Renal cortical epithelial cell (primary cell): ENCODE results near the gene POLR1D. TPM values are rescaled to one million over a fixed set of nuclear protein-coding genes. Genes with fewer than 3 reads are reported as not detected.
"Not testable (repeated sequence)": the region's sequence is repeated elsewhere in the genome, so short reads cannot be mapped to it uniquely, and the experiment has no call there.

Experiments
- DNase-seq: peaks from one replicate; pipeline ENCODE4 v3.0.0-alpha.2; 2011; ENCODE audit warnings: low read depth
- total RNA-seq: library from RNA; depleted of rRNA; stranded (reverse); fragments of >200 nt; gene quantifications from 2 replicates; pipeline ENCODE4 v1.2.3, GENCODE V29; 2014

The POLR1D gene
- total RNA-seq, 1 donor from 2014 or later = 69.9 TPM

DNA sequence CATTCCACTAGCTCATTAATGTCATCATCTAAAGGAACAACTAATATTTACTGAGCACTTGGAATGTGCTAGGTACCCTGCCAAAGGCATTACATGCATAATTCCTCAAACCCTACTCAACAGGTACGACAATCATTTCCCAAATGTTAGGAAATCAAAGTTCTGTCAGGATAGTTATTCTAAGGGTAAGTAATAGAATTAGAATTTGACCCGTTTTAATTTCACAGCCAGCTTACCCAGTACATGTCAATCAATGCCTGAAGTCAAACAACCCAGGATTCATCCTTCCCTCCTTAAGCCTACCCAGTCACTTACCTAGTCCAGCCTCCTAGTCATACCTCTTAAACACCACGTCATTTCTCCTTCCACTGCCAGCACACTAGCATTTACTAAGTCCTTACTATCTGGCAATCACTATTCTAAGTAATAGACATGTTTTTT is 3.8 kb upstream of the POLR1D start:
- peak; percentile 67 for DNase-seq

DNA sequence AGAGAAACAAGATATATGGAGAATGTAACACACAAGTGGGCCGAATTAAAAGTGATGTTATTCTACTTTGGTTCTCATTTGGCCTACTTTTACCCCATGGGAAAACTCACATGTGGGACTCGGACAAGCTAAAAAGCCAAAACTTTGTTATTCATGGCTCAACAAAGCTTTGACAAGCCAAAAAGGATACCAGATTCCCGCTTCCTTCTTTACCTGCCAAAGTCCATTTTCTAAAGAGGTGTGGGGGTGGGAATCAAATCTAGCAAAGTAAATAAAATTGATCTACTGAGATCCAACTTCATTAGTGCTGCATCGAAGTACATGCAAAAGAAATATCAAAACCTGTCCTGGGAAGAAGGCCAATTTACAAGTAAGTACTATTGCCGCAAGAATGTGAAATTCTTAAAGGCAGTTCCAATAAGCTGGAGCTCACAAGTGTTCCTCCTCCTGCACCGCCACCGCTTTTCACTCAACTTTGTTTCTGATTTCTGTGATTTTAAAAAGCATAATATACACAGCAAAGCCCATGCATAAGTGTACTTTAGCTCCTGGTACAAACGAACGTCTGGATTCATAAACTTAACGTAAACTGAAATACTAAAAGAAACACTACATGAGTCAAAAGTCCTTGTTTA is 2.5 kb upstream of the POLR1D start:
- peak; percentile 62 for DNase-seq

DNA sequence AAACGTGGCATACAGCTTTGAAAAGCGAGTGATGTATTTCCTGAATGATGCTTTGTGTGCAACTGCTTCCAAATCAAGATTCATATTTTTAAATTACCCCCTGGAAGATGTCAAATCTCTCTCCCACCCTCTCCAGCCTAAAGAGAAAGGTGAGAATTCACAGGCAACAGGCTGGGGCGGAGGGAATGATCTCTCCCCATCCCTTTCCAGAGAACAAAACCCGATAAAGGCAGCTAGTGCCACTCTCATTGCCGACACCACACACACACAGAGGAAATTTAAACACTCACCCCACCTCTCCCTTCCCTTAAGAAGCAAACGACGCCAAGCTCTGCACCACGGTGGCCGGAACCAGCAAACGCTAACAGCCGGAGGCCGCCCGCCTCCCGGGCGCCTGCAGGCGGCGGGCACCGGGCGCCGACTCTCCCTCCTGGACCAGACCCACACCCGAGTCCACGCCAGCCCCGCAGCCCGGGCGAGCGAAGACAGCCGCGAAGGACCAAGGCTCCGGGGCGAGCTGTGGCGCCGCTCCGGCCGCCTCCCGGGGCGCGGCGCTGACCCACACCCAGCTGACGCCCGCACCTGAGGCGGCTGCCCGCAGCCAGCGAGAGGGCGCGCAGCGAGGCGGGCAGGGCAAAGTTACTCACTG is 1.8 kb upstream of the POLR1D start:
- DNase-seq = no peak

DNA sequence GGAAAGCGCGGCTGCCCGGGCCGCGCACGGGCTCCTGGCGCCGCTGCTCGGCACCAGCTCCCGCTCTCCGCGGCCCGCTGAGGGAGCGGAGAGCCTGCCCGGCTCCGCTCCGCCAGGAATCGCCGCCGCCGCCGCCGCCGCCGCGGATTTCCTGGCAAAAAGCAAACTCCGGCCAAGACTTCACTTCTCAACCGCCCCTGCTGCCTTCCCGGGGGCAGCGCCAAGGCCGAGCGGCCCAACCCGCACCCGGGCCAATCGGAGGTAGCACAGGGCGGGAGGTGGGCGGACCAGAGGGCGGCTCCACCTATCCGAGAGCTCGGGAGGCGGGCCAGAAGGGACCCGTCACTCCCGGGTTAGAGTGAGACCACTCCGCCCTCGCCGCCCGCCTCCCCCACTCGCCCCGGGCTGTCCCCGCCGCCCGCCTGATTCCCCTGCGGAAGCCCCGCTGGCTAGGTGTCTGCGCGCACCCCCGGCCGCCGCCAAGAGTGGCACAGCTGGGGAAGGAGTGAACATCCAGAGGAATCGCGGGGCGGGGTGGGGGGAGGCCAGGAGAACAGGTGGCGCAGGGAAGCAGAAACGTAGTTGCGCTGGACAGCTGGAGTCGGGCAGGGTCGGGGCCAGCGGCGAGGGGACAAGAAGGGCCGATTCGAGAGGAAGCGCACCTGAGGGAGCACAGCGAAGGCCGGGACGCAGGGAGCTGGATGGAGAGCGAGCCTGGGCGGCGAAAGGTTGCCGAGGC is 1.1 kb upstream of the POLR1D start, which contains the start of gene LNX2:
TSS of gene LNX2 (minus strand) at position 153 of the 739 bp plus-strand sequence. CDS start 38,826 bp downstream, outside the sequence.
- peak; percentile 85 for DNase-seq

DNA sequence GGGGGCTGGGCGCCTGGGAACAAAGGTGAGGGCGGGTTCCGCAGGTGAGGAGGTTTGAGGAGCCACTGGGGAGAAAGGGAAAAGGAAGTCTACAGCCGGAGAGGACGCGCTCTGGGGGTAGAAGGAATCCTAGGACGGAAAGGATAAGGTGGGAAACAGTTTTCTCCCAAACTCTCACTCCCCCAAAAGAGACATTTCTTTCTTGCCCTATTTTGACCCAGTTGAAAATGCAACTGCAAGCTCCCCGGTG is 651 bp upstream of the POLR1D start:
- no peak for DNase-seq

DNA sequence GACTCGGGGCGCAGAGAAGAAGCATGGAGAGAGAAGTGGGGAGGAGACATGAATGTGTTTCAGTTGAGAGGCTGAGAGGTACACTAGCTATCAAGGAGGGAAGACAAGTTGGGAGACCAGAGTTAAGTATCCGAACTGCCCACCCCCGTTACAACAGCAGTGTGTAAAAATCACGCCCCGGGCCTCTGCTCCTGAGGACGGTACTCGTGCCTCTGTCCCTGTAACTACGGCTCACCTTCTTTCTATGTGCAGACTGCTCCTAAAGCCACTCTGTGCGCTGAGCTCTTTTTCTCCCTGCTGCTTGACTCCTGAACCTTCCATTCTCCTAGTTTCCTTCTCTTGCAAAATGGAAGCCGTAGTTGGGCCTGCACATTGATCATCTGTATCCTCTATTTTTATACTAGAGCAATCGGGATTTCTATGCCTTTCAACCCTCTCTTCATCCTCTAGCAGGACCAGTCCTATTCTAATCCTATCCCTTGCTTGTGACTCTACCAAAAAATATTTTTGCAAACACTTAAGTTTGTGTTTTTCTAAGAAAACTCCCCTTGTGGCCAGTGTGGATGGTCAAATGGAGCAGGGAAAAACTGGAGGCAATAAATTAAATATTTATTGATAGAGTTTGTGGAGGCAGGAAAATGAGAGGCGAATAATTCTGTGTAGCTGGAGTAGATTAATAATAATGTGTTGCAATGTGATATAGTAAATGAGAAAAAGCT is 569 bp downstream of the POLR1D start:
- peak; percentile 21 for DNase-seq

DNA sequence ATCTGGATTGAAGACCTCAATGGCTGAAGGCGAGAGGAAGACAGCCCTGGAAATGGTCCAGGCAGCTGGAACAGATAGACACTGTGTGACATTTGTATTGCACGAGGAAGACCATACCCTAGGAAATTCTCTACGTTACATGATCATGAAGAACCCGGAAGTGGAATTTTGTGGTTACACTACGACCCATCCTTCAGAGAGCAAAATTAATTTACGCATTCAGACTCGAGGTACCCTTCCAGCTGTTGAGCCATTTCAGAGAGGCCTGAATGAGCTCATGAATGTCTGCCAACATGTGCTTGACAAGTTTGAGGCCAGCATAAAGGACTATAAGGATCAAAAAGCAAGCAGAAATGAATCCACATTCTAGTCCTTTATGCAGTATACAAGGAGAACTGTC is 1.2 kb downstream of the POLR1D start:
- DNase-seq = no peak

DNA sequence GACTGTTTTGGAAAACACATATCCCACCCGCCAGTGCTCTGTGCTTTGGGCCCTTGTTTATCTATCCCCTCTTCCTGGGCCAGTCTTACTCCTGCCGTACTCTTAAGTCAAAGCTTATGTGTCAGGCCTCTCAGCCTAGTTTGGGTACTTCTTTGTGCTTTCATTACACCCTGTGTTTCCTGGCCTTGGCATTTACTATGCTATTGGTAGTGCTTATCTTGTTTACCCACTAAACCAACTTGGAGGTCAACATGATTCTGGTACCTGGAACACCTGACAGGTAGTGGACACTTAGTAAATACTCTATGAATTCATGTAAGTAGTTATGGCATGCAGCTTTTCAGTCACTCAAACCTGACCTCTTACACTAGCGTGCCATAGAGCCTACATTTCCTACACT is 2.4 kb downstream of the POLR1D start:
- no peak for DNase-seq

DNA sequence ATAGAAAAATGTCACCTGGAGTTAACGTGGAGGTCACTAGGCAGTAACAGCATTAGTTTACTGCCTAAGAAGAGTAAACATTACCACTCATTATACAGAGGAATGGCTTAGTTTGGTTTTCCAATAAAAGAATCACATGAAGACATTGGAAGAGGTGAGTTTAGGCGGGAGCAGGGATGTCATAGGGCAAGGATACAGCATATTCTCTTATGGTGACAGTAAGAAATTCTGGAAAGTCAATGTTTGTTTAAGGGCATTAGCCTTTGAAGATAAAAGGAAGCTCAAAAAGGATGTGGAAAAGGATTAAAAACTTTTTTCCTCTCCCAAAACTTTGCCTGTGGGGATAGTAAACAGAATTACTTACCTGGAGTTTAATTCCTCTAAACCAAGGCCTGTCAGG is 4.1 kb downstream of the POLR1D start:
- no peak for DNase-seq

DNA sequence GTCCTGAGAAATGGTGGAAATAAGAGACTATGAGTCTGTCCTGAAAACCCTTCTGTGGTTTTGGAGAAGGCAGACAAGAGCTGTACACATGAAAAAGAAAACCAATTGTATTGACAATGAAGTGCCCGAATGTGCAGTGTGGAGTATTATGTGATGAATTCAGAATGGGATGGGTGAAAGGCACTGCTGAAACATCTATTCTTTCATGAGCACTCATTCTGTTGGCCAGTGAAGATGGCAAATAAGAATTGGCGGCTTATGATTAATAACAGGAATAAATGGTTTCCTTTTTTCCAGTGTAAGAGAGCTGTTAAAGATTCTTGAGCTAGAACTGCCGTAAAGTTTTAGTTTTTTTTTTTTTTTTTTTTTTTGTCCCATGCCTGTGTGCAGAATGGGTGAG is 5.7 kb downstream of the POLR1D start:
- DNase-seq = no peak

DNA sequence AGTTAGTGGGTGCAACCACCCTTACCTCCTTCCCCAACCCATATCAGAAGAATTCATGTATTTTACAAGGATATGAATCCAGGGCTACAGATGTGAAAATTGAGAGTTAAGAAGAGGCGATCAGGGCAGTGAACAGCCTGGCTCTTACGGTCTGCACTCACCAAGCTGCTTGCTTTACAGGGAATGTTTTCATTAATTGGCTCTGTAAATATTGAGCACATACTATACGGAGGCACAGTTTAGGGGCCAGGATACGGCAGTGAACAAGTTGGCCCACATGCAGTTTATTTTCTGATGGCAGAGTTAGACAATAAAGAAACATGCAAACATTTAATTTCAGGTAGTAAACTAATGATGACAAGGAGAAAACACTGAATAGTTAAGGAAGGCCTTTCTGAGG is 6.4 kb downstream of the POLR1D start:
- DNase-seq = no peak

DNA sequence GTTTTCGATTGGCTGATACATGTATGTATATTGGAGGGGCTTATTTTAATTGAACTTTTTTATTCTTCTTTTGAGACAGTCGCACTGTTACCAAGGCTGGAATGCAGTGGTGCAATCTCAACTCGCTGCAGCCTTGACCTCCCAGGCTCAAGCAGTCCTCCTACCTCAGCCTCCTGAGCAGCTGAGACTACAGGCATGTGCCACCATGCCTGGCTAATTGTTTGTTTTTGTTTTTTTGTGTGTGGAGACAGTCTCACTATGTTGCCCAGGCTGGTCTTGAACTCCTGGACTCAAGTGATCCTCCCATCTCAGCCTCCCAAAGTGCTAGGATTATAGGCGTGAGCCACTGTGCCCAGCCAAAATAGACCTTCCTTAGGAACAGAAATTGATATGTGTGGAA is 7.1 kb downstream of the POLR1D start:
- DNase-seq = not testable (repeated sequence)

DNA sequence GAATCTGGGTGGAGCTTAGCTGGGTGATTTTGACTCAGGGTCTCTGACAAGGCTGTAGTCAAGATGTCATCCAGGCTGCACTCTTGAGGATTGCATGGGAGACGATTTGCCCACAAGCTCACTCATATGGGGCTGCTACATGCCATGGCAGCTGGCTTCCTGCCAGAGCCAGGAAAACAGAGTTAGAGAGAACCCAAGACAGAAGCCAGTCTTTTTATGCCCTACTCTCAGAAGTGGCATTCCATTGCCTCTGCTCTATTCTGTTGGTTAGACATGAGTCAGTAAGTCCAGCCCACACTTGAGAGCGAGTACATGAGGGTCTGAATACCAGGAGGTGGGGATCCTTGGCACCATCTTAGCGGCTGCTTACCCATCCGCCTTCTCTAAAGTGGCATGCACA is 9.5 kb downstream of the POLR1D start:
- peak; percentile 11 for DNase-seq

DNA sequence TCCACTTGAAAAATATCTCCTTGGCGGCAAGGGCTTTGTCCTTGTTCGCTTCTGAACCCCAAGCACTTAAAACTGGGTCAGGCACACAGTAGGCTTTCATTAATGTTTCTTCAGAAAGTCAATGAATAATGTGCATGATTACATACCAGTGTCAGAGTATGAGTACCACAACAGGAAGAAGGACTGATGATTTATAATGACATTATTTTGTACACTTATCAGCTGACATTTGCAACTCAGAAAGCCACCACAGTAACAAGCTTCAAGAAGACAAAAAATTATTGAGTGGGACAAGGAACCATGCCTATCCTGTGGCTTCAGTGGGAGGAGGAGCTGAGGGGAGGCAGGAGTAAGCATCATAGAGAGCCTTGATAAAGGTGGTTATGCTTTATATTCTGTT is 10.0 kb downstream of the POLR1D start:
- DNase-seq = no peak

DNA sequence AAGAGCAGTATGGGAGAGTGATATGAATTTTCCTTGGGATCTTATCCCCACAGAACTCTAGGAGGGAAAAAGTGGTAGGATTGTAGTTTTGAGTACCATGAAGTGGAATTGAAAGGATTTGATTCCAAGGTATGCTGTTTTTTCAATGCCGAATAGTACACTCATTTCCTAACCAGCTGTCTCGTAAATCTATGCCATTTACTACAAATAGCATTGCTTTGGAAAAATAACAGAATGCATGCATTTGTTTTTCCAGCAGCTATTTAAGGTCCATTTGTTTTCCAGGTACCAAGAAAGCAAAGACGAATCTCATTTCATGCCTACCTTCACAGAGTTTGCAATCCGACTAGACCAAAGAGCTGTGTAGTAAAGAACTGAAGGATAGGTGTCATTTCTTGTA is 10.5 kb downstream of the POLR1D start:
- DNase-seq = no peak

DNA sequence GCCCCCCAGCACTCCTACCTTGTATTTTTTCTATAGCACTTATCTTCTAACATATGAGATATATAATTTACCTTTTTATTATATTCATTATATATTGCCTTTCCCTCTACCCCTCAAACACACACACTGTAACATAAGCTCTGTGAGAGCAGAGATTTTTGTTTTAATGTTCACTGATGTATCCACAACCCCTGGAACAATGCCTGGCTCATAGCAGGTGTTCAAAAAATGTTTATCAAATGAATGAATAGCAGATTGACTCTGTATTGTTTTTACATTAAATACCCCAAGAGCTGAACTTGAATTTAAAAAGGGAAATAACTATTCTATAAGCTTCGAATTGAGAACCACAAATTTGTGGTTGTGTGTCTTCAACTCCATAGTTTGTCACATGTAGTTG is 11.0 kb downstream of the POLR1D start:
- no peak for DNase-seq

DNA sequence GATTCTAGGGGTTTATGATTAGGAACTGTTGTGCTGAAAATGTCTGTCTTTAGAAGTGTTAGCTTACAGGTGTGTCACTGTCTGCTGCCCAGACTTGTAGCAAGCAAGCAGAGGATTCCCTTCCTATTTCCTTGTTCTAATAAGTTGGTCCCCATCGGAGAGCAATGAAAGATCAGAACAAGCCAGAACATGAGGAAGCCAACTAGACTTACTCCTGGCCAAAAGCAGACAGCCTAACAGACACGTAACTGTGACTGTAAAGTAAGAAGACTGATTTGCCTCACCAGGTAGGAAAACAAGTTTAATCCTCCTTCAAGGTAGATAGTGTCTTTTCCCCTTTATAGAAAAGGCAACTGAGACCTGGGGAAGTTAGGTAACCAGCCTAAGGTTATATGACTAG is 12.5 kb downstream of the POLR1D start:
- DNase-seq = no peak

DNA sequence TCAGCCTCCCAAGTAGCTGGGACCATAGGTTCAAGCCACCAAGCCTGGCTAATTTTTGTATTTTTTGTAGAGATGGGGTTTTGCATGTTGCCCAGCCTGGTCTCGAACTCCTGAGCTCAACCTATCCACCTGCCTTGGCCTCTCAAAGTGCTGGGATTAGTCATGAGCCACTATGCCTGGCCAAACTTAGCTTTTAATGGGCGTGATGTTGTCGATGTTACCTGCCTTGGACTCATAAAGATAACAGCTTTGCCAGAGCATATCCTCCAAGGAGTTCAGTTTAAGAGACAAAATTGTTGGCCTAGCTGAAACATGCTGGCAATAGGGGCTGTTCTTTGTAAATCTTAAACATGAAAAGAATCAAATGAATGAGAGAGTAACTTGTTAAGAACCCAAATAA is 13.1 kb downstream of the POLR1D start:
- no peak for DNase-seq

DNA sequence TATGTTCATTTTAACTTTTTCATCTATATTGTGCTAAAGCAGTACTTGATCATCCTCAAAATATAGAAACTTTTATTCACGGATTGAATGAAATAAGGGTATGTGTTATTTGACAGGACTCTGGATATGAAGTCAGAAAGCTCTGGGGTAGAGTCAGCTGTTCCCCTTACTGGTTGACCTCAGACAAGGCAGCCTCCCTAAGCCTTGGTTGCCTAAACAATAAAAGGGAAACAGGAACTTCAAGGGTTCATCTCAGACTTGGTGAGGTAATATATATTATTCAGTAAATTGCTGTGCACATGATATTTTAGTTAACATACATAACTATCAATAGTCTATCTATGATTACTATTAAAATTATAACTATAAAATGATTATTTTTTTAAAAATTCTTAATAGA is 13.6 kb downstream of the POLR1D start:
- DNase-seq = no peak

DNA sequence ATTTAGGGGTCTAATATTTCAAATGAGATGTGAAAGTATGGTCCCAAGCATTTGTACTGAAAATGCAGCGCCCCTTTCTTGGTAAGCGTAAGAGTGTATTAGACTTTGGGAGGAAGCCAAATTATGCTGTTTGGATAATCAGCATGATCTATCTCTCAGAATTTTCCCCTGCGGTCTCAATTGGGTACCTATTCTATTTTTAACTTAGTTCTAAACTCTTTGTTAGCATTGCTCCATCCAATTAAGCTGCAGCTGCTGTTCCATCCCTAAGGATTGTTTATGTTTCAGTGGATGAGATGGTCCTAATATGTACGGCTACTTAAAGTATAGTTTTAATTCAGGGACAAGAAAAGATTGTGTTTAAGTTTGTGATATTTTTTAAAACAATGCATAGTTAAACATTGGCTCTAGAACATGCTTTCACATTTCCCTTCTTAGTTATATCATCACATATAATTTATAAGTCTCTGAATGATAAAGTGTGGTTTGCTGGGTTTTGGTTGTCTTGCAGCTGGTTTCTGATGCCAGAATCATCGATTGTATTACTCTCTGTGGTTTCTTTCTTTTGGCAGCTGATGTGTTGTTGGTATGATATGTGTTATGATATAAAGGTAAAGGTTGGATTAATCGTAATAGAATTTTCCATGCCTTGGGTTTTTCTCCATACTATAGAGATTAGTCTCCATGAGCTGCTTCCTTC is 15.0 kb downstream of the POLR1D start:
- no peak for DNase-seq

DNA sequence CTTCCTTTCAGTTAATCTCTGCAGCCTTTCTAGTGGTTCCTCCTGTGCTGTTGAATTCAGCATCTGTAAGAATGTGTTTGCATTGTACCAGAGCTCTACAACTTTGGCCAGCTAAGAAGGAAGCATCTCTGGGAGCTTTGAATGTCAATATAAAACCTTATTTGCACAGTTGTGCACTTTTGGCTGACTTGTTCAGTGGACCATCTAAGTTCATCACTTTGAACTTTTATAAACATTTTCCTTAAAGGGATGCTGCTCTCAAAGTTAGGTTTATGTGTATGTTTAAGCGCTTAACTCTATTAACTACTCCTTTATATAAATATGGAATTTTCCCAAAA is 15.6 kb downstream of the POLR1D start:
- no peak for DNase-seq

DNA sequence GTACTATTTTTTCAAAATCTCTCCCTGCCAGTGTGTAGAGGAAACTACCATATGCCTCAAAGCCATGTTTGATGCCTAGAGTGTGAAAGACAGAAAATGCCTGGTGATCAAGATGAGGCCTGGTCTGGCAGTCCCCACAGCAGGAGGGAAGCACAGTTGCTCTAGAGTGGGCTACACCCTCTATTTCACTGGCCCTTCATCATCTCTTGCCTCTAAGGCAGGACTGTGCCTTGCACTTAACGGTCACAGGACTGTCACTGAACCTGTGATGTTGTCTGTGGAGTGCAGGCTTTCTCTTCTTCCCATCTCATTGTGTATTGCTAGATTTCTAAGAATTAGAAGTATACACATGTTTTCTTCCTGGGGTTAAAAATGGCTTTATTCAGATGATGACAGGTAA is 16.3 kb downstream of the POLR1D start:
- DNase-seq = no peak
